GM12864 (cell line): ENCODE measurements around the gene TMTC2.

Experiments
- DNase-seq: peaks from one replicate; pipeline ENCODE4 v3.0.0-alpha.2; 2011; ENCODE audit warnings: low read depth
- H3K4me3 ChIP-seq: 2 replicates; pipeline ENCODE4 v1.5.1; 2011; ENCODE audit warnings: mild to moderate bottlenecking, low read depth, low read length, control low read depth
- TF ChIP-seq, protein P1 (sequence below): IDR thresholded peaks from 2 replicates; pipeline ENCODE4 v1.5.1; 2011; ENCODE audit warnings: low read depth, mild to moderate bottlenecking, moderate library complexity, low read length, control low read depth, inconsistent platforms; ENCODE audit errors: missing control alignments

TMTC2 gene

DNA sequence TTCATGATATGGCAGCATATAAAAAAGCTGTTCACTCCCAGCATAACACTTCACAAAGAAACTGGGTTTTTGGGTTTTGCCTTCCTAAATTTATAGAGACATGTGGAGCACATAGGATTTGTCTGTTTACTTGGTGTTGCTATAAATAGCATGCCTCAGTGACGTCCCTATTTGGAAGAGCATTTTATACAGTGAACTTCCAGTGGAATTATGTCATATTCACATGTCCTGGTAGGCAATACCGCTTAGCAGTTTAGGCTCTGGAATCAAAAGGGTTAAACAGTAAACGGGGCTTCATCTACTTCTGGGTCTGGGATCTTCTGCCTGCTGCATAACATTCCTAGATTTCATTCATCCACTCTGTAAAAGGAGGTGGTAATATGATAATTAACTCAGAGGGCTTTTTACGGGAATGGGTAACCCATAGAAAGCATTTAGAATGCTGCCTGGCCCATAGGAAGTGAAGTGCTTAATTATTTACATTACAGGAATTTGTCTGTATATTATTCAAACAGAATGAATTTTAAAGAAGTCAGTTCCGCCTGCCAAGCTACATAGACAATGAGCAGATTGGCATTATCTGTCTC lies 396.1 kb downstream of the TMTC2 start:
- no peak overlapping the region for H3K4me3 ChIP-seq
- no peak for DNase-seq
- TF ChIP-seq, protein P1, sequence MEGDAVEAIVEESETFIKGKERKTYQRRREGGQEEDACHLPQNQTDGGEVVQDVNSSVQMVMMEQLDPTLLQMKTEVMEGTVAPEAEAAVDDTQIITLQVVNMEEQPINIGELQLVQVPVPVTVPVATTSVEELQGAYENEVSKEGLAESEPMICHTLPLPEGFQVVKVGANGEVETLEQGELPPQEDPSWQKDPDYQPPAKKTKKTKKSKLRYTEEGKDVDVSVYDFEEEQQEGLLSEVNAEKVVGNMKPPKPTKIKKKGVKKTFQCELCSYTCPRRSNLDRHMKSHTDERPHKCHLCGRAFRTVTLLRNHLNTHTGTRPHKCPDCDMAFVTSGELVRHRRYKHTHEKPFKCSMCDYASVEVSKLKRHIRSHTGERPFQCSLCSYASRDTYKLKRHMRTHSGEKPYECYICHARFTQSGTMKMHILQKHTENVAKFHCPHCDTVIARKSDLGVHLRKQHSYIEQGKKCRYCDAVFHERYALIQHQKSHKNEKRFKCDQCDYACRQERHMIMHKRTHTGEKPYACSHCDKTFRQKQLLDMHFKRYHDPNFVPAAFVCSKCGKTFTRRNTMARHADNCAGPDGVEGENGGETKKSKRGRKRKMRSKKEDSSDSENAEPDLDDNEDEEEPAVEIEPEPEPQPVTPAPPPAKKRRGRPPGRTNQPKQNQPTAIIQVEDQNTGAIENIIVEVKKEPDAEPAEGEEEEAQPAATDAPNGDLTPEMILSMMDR: no peak

GRCh38 chr12:83083616-83084015 lies 396.9 kb downstream of the TMTC2 start:
- H3K4me3 ChIP-seq: no peak overlapping the region
- DNase-seq: no peak
- TF ChIP-seq, protein P1: no peak

DNA sequence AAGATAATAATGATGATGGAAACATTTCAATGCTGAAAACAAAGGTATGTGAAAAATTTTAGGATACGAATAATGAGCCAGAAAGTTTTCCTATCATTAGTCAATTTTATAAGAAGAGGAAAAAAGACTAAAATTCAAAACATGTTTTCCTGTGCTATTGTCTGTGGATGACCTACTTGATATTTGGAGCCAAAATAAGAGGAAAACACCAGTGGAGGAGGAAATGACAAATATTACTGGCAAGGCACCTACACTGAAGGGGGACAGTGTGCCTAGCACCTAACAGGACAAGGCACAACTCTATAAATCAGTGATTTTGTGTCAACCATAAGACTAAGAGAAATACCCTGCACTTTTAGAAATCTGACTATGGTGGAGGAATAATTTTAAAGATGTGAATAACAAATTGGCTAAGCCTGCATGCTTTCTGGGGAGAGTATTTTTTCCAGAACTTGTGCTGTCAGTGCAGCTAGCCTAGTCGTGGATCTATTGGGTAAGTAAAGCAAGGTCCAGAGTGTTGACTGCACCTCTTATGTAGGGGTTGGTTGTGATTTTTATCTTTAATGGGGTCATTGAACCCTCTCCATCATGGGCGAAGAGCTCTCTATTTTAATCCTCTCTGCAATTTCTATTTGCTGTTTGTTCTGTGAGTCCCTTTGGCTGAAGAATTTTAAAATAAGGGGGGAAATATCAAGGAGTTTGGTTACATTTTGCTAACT lies 398.0 kb downstream of the TMTC2 start:
- DNase-seq: no peak
- H3K4me3 ChIP-seq: no peak overlapping the region
- TF ChIP-seq, protein P1: no peak

DNA sequence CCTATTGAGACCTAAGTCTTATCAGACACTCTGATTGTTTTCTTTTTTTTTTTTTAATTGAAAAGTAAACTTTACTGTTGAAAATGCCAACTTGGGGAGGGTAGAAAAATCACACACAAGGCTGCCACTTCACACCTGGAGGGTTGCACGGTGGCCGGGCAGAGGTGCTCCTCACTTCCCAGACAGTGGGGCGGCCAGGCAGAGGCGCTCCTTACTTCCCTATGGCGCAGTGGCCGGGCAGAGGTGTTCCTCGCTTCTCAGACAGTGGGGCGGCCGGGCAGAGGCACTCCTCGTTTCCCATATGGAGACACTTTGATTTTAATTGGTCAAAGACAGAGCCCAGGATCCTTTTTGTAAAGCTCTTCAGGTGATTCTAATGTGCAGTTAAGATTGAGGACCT lies 399.3 kb downstream of the TMTC2 start:
- TF ChIP-seq, protein P1: no peak
- DNase-seq: no peak

GRCh38 chr12:83089575-83089974 lies 402.9 kb downstream of the TMTC2 start:
- TF ChIP-seq, protein P1: no peak
- no peak overlapping the region for H3K4me3 ChIP-seq
- DNase-seq: no peak

More for the DNA sequence above, 399.3 kb downstream of the TMTC2 start:
- no peak overlapping the region for H3K4me3 ChIP-seq

- DNase-seq: no peak
- H3K4me3 ChIP-seq: no peak overlapping the region
- TF ChIP-seq, protein P1: no peak
Observed at GRCh38 chr12:83092129-83092528, 405.4 kb downstream of the TMTC2 start.

- TF ChIP-seq, protein P1: no peak
- no peak overlapping the region for H3K4me3 ChIP-seq
- DNase-seq: no peak
Observed at GRCh38 chr12:83092606-83093005, 405.9 kb downstream of the TMTC2 start.
